Esophagus muscularis mucosa (tissue), 3 donors: ENCODE results near the gene GOLGA6B.
"Not testable (repeated sequence)": the region's sequence is repeated elsewhere in the genome, so short reads cannot be mapped to it uniquely, and the experiment has no call there.

ENCODE experiments used
- POLR2A ChIP-seq: fragments of 450-650 bp; IDR thresholded peaks from one replicate; pipeline ENCODE4 v1.6.1; 2017; ENCODE audit warnings: antibody characterized with exemption, moderate library complexity, mild to moderate bottlenecking, low read depth
- POLR2AphosphoS5 ChIP-seq, 2 donors: sonication (generic); formaldehyde crosslinking; IDR thresholded peaks; one replicate each; pipeline ENCODE4 v1.6.1; 2017; ENCODE audit warnings: antibody characterized with exemption in 2 of 2
- TF ChIP-seq, protein P1 (sequence below), 3 experiments: fragments of 200-600 bp in 2 of 3; fragments of 450-650 bp in 1 of 3; sonication (generic) in 2 of 3; IDR thresholded peaks; one replicate each; pipeline ENCODE4 v1.5.1; 2017 to 2019; ENCODE audit warnings: antibody characterized with exemption in 3 of 3, mild to moderate bottlenecking in 2 of 3, moderate library complexity in 1 of 3

DNA sequence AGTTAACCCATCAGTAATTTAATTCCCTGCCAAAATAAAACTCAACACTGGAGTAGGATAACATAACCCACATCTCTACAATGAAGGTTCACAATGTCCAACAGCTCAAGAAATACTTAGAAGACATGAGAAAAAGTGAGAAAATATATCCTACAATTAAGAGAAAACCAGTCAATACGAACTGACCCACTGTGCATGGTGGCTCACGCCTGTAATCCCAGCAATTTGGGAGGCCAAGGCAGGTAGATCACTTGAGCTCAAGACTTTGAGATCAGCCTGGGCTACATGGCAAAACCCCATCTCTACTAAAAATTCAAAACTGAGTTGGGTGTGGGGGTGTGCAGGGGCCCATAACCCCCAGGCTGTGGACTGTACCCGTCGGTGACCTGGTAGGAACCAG is 30.6 kb upstream of the GOLGA6B start:
- TF ChIP-seq, protein P1, sequence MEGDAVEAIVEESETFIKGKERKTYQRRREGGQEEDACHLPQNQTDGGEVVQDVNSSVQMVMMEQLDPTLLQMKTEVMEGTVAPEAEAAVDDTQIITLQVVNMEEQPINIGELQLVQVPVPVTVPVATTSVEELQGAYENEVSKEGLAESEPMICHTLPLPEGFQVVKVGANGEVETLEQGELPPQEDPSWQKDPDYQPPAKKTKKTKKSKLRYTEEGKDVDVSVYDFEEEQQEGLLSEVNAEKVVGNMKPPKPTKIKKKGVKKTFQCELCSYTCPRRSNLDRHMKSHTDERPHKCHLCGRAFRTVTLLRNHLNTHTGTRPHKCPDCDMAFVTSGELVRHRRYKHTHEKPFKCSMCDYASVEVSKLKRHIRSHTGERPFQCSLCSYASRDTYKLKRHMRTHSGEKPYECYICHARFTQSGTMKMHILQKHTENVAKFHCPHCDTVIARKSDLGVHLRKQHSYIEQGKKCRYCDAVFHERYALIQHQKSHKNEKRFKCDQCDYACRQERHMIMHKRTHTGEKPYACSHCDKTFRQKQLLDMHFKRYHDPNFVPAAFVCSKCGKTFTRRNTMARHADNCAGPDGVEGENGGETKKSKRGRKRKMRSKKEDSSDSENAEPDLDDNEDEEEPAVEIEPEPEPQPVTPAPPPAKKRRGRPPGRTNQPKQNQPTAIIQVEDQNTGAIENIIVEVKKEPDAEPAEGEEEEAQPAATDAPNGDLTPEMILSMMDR (IDR thresholded peaks at IDR 0.05): not testable (repeated sequence)
- not testable (repeated sequence) for TF ChIP-seq POLR2A; POLR2AphosphoS5 (IDR thresholded peaks at IDR 0.05)
